ENCODE data around the gene PSMC5. TPM values are rescaled to one million over a fixed set of nuclear protein-coding genes. Genes with fewer than 3 reads are reported as not detected.

Gene PSMC5
- total and polyA plus RNA-seq, 4 donors, result 51.0 to 87.4 (median 72.2) TPM

- H3K36me3 ChIP-seq (ENCODE audit: control insufficient read depth in 4 of 4, insufficient read depth in 3 of 4, low read depth in 1 of 4, low read length in 3 of 4), result peaks cover 8 to 73% (median 55%) of the 10 kb centered on the region in 4 donors
- TF ChIP-seq HNF4A (conservative IDR thresholded peaks at IDR 0.05) (no peak), REST (IDR thresholded peaks at IDR 0.05) (no peak), TAF1 (conservative IDR thresholded peaks at IDR 0.05) (no peak), MAX (IDR thresholded peaks at IDR 0.05) (no peak)
- H3K4me3 ChIP-seq (ENCODE audit: low read depth in 1 of 3, low read length in 3 of 3), result no peak overlapping the region
- no peaks in the 10 kb centered on the region for H3K27me3 ChIP-seq (ENCODE audit: control insufficient read depth in 4 of 4, insufficient read depth in 4 of 4, low read length in 3 of 4)
- no peaks in the 10 kb centered on the region for H3K9me3 ChIP-seq (ENCODE audit: control insufficient read depth in 4 of 4, low read length in 3 of 4)
- H3K27ac ChIP-seq (ENCODE audit: low read depth in 1 of 2, low read length in 2 of 2), result no peak overlapping the region
- no peak for DNase-seq (ENCODE audit: low spot score)
- H3K4me1 ChIP-seq (ENCODE audit: control insufficient read depth in 4 of 4, insufficient read depth in 4 of 4, low read length in 3 of 4), result peaks cover 0 to 25% (median 24%) of the 10 kb centered on the region in 4 donors
- no peak overlapping the region for H3K9ac ChIP-seq (ENCODE audit: low read depth in 1 of 2, low read length in 2 of 2)
Observed at GRCh38 chr17:63822537-63822936, 4.7 kb upstream of the PSMC5 start.

GRCh38 chr17:63823659-63824331 lies 3.4 kb upstream of the PSMC5 start:
- DNase-seq (ENCODE audit: low spot score), result no peak
- WGBS, result 96% methylated on average over 13 of the region's 13 CpGs
- Histone ChIP-seq H3K36me3 (ENCODE audit: control insufficient read depth in 4 of 4, insufficient read depth in 3 of 4, low read depth in 1 of 4, low read length in 3 of 4) (peaks cover 4 to 61% (median 44%) of the 10 kb centered on the region in 4 donors), H3K9me3 (ENCODE audit: control insufficient read depth in 4 of 4, low read length in 3 of 4) (no peaks in the 10 kb centered on the region), H3K4me1 (ENCODE audit: control insufficient read depth in 4 of 4, insufficient read depth in 4 of 4, low read length in 3 of 4) (peaks cover 0 to 34% (median 29%) of the 10 kb centered on the region in 4 donors), H3K9ac (ENCODE audit: low read depth in 1 of 2, low read length in 2 of 2) (no peak overlapping the region), H3K27ac (ENCODE audit: low read depth in 1 of 2, low read length in 2 of 2) (no peak overlapping the region), H3K27me3 (ENCODE audit: control insufficient read depth in 4 of 4, insufficient read depth in 4 of 4, low read length in 3 of 4) (no peaks in the 10 kb centered on the region), H3K4me3 (ENCODE audit: low read depth in 1 of 3, low read length in 3 of 3) (no peak overlapping the region)
- no peak for TF ChIP-seq HNF4A (conservative IDR thresholded peaks at IDR 0.05)
- TF ChIP-seq EGR1 (IDR thresholded peaks at IDR 0.05; ENCODE audit: low read depth in 2 of 2), result no peak

GRCh38 chr17:63824362-63824761 lies 2.9 kb upstream of the PSMC5 start:
- H3K9ac ChIP-seq (ENCODE audit: low read depth in 1 of 2, low read length in 2 of 2), result no peak overlapping the region
- H3K4me3 ChIP-seq (ENCODE audit: low read depth in 1 of 3, low read length in 3 of 3), result no peak overlapping the region
- no peak for DNase-seq (ENCODE audit: low spot score)
- 96% methylated on average over 9 of the region's 9 CpGs for WGBS
- no peaks in the 10 kb centered on the region for H3K9me3 ChIP-seq (ENCODE audit: control insufficient read depth in 4 of 4, low read length in 3 of 4)
- H3K27ac ChIP-seq (ENCODE audit: low read depth in 1 of 2, low read length in 2 of 2), result no peak overlapping the region
- peaks cover 0 to 33% (median 25%) of the 10 kb centered on the region in 4 donors for H3K4me1 ChIP-seq (ENCODE audit: control insufficient read depth in 4 of 4, insufficient read depth in 4 of 4, low read length in 3 of 4)
- TF ChIP-seq SP1 (IDR thresholded peaks at IDR 0.05), result no peak
- no peak for TF ChIP-seq FOXA1 (IDR thresholded peaks at IDR 0.05)
- TF ChIP-seq YY1 (IDR thresholded peaks at IDR 0.05), result no peak
- TF ChIP-seq TAF1 (conservative IDR thresholded peaks at IDR 0.05), result no peak
- TF ChIP-seq ZBTB33 (IDR thresholded peaks at IDR 0.05), result no peak
- no peak for TF ChIP-seq GABPA (IDR thresholded peaks at IDR 0.05 in 1 of 2, conservative IDR thresholded peaks at IDR 0.05 in 1 of 2)
- no peak for TF ChIP-seq HNF4A (conservative IDR thresholded peaks at IDR 0.05)
- TF ChIP-seq RXRA (IDR thresholded peaks at IDR 0.05), result no peak
- TF ChIP-seq HNF4G (IDR thresholded peaks at IDR 0.05), result no peak
- TF ChIP-seq MAX (IDR thresholded peaks at IDR 0.05), result no peak
- no peak for TF ChIP-seq CTCF (IDR thresholded peaks at IDR 0.05; ENCODE audit: low read depth, low read length, missing input control)
- no peak for TF ChIP-seq JUND (IDR thresholded peaks at IDR 0.05)
- H3K27me3 ChIP-seq (ENCODE audit: control insufficient read depth in 4 of 4, insufficient read depth in 4 of 4, low read length in 3 of 4), result no peaks in the 10 kb centered on the region
- H3K36me3 ChIP-seq (ENCODE audit: control insufficient read depth in 4 of 4, insufficient read depth in 3 of 4, low read depth in 1 of 4, low read length in 3 of 4), result peaks cover 4 to 59% (median 44%) of the 10 kb centered on the region in 4 donors
